ENCODE data around the gene ELF5.

Gene ELF5

DNA sequence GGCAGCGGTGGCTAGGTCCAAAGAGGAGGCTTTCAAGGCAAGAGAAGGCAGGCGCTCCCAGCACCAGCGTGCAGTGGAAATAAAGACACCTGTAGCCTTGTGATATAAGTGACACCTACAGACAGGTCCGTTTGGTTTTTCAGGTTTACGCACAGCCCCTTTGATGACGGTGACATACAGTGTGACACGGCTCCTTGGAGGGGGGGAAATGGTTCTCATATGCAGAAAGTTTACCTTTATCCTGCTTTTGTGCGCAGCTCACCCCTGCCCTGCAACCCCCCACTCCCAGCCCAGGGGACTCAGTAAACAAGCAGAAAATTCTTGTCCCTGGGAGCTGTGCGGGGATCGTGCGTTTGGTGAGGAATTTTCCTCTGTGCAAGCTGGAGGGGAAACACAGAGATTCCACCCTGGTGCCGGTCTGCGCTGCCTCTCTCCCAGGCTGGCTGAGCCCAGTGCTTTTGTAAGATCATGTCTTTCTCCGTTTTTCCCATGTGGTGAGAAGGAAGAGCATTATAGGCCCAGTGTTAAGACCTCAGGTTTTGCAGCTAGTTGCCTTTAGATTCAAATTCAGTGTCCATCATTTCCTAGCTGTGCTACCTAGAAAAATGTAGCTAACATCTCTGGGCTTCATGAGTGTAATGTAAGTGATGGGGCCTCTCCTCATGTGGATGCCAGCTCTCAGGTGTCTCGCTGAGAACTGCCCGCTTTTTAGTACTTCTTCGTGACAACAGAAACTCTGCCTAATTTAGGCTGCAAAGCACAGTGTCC lies at the start of gene ELF5:
Gene ELF5 (minus strand): TSS at position 113 of the 768 bp plus-strand sequence. CDS start 8,045 bp downstream, outside the sequence.
- TF ChIP-seq, protein P1, sequence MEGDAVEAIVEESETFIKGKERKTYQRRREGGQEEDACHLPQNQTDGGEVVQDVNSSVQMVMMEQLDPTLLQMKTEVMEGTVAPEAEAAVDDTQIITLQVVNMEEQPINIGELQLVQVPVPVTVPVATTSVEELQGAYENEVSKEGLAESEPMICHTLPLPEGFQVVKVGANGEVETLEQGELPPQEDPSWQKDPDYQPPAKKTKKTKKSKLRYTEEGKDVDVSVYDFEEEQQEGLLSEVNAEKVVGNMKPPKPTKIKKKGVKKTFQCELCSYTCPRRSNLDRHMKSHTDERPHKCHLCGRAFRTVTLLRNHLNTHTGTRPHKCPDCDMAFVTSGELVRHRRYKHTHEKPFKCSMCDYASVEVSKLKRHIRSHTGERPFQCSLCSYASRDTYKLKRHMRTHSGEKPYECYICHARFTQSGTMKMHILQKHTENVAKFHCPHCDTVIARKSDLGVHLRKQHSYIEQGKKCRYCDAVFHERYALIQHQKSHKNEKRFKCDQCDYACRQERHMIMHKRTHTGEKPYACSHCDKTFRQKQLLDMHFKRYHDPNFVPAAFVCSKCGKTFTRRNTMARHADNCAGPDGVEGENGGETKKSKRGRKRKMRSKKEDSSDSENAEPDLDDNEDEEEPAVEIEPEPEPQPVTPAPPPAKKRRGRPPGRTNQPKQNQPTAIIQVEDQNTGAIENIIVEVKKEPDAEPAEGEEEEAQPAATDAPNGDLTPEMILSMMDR (IDR thresholded peaks at IDR 0.05; ENCODE audit: control extremely low read depth, extremely low read depth, low read depth, missing control alignments) = no peak
- POLR2A ChIA-PET = no interaction called here
- CTCF ChIA-PET = interaction anchor here (0.6 to 4.7 kb wide), 22 partner anchors 7 to 911 kb away, joined by 3 to 49 read pairs (median 6); no protein-coding TSS in a partner anchor
- no peak for DNase-seq (ENCODE audit: extremely low spot score)

DNA sequence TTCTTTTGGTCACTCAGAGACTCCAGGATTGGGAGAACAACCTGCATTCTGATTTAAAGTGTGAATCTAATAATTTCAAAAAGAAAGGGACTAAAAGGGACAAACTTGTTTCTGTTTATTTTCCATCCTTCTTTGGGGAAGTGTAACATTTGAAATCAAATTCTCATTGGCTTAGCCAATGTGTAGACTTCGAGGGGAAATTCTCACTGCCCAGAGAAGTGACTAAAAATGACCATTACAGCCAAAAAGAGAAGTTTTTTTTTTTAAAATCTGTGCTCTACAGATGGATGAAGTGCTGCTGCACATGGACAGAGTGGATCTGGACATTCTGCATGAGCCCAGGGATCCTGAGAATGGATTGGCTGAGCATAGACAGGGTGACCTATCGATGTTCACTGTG lies 49.4 kb upstream of the ELF5 start:
- ChIA-PET CTCF (interaction anchor here (3.6 kb wide), 1 partner anchor 23 kb away, joined by 16 read pairs; no protein-coding TSS in a partner anchor), POLR2A (no interaction called here)
- TF ChIP-seq, protein P1 (IDR thresholded peaks at IDR 0.05; ENCODE audit: control extremely low read depth, extremely low read depth, low read depth, missing control alignments) = no peak
- DNase-seq (ENCODE audit: extremely low spot score) = no peak

DNA sequence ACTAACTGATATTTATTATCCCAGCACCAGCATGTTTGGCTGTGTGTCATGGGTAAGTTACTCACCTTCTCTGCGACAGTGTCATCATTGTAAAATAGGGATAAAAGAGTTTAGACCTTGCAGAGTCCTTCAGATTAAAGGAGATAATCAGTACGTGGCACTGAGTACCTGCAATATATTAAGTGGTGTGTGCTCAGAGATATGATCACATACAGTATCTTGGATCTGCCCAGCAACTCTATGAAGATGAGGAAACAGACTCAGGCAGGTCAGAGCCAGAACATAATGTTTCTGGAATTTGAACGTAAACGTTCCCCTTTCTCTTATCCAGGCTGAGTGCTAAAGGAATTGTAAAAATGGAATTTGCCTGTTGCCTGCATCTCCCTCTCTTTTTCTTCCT lies 46.9 kb upstream of the ELF5 start:
- DNase-seq (ENCODE audit: extremely low spot score) = no peak
- POLR2A ChIA-PET = no interaction called here
- CTCF ChIA-PET = interaction anchor here (1.2 to 1.6 kb wide), 2 partner anchors 11 to 177 kb away, joined by 3 to 6 read pairs; no protein-coding TSS in a partner anchor
- TF ChIP-seq, protein P1 (IDR thresholded peaks at IDR 0.05; ENCODE audit: control extremely low read depth, extremely low read depth, low read depth, missing control alignments) = no peak

DNA sequence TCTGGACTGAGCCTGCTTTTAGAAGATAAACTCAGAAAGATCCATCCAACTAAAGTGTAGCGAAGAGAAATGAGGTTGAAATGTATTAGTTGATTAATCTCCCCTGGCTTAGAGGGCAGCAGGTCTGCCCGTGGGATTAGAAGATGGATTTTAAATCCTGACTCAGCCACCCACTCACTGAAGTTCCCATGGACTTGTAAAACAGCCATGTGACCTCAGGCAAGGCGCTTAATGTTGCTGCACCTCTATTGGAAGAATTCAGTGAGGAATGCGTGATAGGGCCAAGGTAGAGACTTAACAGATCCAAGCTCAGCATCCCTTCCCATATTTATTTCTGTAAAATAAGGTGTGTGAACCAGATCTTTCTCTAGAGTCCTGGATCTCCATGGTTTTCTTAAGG lies 45.1 kb upstream of the ELF5 start:
- POLR2A ChIA-PET = no interaction called here
- CTCF ChIA-PET = interaction anchor here (1.7 kb wide), 1 partner anchor 10 kb away, joined by 4 read pairs; no protein-coding TSS in a partner anchor
- TF ChIP-seq, protein P1 (IDR thresholded peaks at IDR 0.05; ENCODE audit: control extremely low read depth, extremely low read depth, low read depth, missing control alignments) = no peak
- DNase-seq (ENCODE audit: extremely low spot score) = no peak

DNA sequence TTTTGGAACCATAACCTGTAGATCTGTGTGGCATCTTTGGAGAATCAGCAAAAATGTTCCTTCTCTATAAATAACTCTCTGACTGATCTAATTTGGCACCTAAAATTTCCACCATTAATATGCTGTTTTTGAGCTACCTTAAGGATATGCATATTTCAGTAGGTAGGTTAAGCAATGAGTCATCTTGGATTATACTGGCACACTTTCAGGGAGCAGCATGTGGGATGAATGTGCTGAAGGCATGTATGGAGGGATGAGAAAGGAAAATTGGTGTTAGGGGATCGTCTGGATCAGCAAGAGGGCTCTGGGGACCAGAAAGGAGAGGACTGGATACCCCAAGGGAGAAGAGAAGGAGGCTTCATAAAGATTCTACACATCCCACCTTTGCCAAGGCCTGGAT lies 44.6 kb upstream of the ELF5 start:
- ChIA-PET POLR2A (no interaction called here), CTCF (interaction anchor here (1.7 kb wide), 1 partner anchor 9 kb away, joined by 4 read pairs; no protein-coding TSS in a partner anchor)
- no peak for DNase-seq (ENCODE audit: extremely low spot score)
- TF ChIP-seq, protein P1 (IDR thresholded peaks at IDR 0.05; ENCODE audit: control extremely low read depth, extremely low read depth, low read depth, missing control alignments) = no peak

- TF ChIP-seq, protein P1 (IDR thresholded peaks at IDR 0.05; ENCODE audit: control extremely low read depth, extremely low read depth, low read depth, missing control alignments) = no peak
- DNase-seq (ENCODE audit: extremely low spot score) = no peak
- POLR2A ChIA-PET = no interaction called here
- CTCF ChIA-PET = no interaction called here
Observed at GRCh38 chr11:34552270-34552669, 38.7 kb upstream of the ELF5 start.

All from GM10248 (cell line).